VCaP (cell line): ENCODE measurements around the gene CDX2.

ENCODE experiments used
- H3K27ac ChIP-seq: fragments of 450-650 bp; 2 replicates; pipeline ENCODE4 v1.5.1; 2017
- TF ChIP-seq, protein P1 (sequence below): fragments of 450-650 bp; conservative IDR thresholded peaks from 2 replicates; pipeline ENCODE4 v1.5.1; 2017; ENCODE audit warnings: mild to moderate bottlenecking, moderate library complexity

The CDX2 gene

DNA sequence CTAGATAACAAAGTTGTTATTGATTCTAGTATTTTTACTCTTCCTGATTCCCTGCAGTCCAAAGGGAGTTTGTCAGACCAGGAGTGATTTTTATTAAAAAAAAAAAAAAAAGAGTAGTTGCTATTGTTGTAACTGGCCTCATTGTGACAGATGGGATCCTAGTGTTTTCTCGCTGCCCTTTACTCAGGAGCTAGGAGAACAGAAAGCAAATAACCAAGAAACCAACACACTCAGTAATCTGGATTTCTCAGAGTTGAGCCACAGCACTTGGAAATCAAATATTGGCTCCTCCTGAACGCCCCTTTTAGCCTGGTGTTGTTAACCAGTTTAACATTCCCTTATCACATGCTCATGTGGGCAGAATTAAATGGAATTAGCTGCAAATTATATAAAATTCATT lies 57.6 kb downstream of the CDX2 start:
- TF ChIP-seq, protein P1, sequence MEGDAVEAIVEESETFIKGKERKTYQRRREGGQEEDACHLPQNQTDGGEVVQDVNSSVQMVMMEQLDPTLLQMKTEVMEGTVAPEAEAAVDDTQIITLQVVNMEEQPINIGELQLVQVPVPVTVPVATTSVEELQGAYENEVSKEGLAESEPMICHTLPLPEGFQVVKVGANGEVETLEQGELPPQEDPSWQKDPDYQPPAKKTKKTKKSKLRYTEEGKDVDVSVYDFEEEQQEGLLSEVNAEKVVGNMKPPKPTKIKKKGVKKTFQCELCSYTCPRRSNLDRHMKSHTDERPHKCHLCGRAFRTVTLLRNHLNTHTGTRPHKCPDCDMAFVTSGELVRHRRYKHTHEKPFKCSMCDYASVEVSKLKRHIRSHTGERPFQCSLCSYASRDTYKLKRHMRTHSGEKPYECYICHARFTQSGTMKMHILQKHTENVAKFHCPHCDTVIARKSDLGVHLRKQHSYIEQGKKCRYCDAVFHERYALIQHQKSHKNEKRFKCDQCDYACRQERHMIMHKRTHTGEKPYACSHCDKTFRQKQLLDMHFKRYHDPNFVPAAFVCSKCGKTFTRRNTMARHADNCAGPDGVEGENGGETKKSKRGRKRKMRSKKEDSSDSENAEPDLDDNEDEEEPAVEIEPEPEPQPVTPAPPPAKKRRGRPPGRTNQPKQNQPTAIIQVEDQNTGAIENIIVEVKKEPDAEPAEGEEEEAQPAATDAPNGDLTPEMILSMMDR = no peak
- peak overlapping the region; percentile 40 for H3K27ac ChIP-seq
